BJ (cell line): ENCODE results near the gene PHACTR2. TPM values are rescaled to one million over a fixed set of nuclear protein-coding genes. Genes with fewer than 3 reads are reported as not detected.

Source experiments
- CTCF ChIA-PET: fragments of 350-600 bp; formaldehyde crosslinking; extraction: SDS; loops from one replicate; lab custom pipeline; 2021; ENCODE audit warnings: antibody characterized with exemption, inconsistent platforms; lab: Yijun Ruan, JAX
- POLR2A ChIA-PET: fragments of 300-600 bp; sonication (Branson Sonifier 250); formaldehyde crosslinking; extraction: SDS; loops from one replicate; lab custom pipeline; 2021; ENCODE audit warnings: antibody characterized with exemption; lab: Charles Lee
- DNase-seq: peaks from one replicate; pipeline ENCODE4 v3.0.0-alpha.2; 2011; ENCODE audit warnings: low read depth
- H3K27me3 ChIP-seq: 2 replicates; pipeline ENCODE4 v1.6.0; 2011; ENCODE audit warnings: low read length; ENCODE audit not compliant: control insufficient read depth, insufficient read depth
- H3K36me3 ChIP-seq: 2 replicates; pipeline ENCODE4 v1.5.1; 2011; ENCODE audit warnings: low read length; ENCODE audit not compliant: control insufficient read depth, insufficient read depth
- H3K4me3 ChIP-seq: 2 replicates; pipeline ENCODE4 v1.5.1; 2011; ENCODE audit warnings: low read depth, mild to moderate bottlenecking, control low read depth, low read length
- polyA plus RNA-seq: library from polyadenylated mRNA; depleted of rRNA; stranded (reverse); fragments of >200 nt; gene quantifications from 2 replicates; pipeline ENCODE4 v1.2.3, GENCODE V29; 2011
- TF ChIP-seq, protein P1 (sequence below): IDR thresholded peaks from 2 replicates; pipeline ENCODE4 v1.5.1; 2011; ENCODE audit warnings: low read depth, mild to moderate bottlenecking, control low read depth, inconsistent platforms, low read length, moderate library complexity; ENCODE audit not compliant: insufficient read depth

The PHACTR2 gene
- polyA plus RNA-seq, 1 experiment, result 26.0 TPM

DNA sequence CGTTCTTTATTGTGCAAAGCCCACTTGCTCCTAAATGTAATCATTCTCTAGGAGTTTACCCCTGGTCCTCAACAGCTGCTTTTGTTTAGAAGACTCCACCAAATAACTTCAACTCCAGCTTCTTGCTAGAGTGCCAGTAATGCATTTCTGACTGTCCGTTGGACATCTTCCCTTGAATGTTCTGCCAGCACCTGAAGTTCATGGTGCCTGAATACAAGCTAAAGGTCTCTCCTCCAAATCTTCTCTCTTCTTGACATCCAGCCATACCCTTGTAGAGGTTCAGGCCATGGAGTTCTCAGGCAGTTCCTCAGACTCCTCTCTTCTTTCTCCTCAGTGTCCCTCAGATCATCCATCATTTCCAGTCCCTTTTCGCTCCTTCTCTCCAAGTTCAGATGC is 21.7 kb downstream of the PHACTR2 start:
- Histone ChIP-seq H3K27me3 (no peaks in the 10 kb centered on the region), H3K4me3 (no peak overlapping the region), H3K36me3 (no peaks in the 10 kb centered on the region)
- no peak for DNase-seq
- CTCF ChIA-PET, result no interaction called here
- TF ChIP-seq, protein P1, sequence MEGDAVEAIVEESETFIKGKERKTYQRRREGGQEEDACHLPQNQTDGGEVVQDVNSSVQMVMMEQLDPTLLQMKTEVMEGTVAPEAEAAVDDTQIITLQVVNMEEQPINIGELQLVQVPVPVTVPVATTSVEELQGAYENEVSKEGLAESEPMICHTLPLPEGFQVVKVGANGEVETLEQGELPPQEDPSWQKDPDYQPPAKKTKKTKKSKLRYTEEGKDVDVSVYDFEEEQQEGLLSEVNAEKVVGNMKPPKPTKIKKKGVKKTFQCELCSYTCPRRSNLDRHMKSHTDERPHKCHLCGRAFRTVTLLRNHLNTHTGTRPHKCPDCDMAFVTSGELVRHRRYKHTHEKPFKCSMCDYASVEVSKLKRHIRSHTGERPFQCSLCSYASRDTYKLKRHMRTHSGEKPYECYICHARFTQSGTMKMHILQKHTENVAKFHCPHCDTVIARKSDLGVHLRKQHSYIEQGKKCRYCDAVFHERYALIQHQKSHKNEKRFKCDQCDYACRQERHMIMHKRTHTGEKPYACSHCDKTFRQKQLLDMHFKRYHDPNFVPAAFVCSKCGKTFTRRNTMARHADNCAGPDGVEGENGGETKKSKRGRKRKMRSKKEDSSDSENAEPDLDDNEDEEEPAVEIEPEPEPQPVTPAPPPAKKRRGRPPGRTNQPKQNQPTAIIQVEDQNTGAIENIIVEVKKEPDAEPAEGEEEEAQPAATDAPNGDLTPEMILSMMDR, result no peak
- POLR2A ChIA-PET, result no interaction called here

GRCh38 chr6:143700684-143701348 is 23.1 kb downstream of the PHACTR2 start:
- ChIA-PET CTCF (interaction anchor here (1.0 kb wide), 1 partner anchor 16 kb away, joined by 3 read pairs; no protein-coding TSS in a partner anchor), POLR2A (no interaction called here)

GRCh38 chr6:143701349-143702234 is 23.8 kb downstream of the PHACTR2 start:
- no peaks in the 10 kb centered on the region for H3K36me3 ChIP-seq
- TF ChIP-seq, protein P1, result no peak
- H3K27me3 ChIP-seq, result no peaks in the 10 kb centered on the region
- DNase-seq, result no peak
- CTCF ChIA-PET, result interaction anchor here (1.0 kb wide), 1 partner anchor 17 kb away, joined by 3 read pairs; no protein-coding TSS in a partner anchor
- no peak overlapping the region for H3K4me3 ChIP-seq
- POLR2A ChIA-PET, result no interaction called here

More at GRCh38 chr6:143700684-143701348, 23.1 kb downstream of the PHACTR2 start:
- Histone ChIP-seq H3K4me3 (no peak overlapping the region), H3K36me3 (no peaks in the 10 kb centered on the region), H3K27me3 (no peaks in the 10 kb centered on the region)
- TF ChIP-seq, protein P1, result no peak
- peak; percentile 26 for DNase-seq

- no peak overlapping the region for H3K4me3 ChIP-seq
- CTCF ChIA-PET, result no interaction called here
- TF ChIP-seq, protein P1, result no peak
- DNase-seq, result no peak
- POLR2A ChIA-PET, result no interaction called here
- no peaks in the 10 kb centered on the region for H3K27me3 ChIP-seq
- no peaks in the 10 kb centered on the region; the same call in 1 of the 2 replicates for H3K36me3 ChIP-seq
Measured at GRCh38 chr6:143705569-143705968, 27.8 kb downstream of the PHACTR2 start.

- POLR2A ChIA-PET, result no interaction called here
- TF ChIP-seq, protein P1, result no peak
- H3K36me3 ChIP-seq, result no peaks in the 10 kb centered on the region; the same call in 1 of the 2 replicates
- CTCF ChIA-PET, result no interaction called here
- DNase-seq, result no peak
- no peak overlapping the region for H3K4me3 ChIP-seq
- no peaks in the 10 kb centered on the region for H3K27me3 ChIP-seq
Measured at GRCh38 chr6:143707697-143708096, 29.9 kb downstream of the PHACTR2 start.
